ENCODE measurements around the gene CCDC134. TPM values are rescaled to one million over a fixed set of nuclear protein-coding genes. Genes with fewer than 3 reads are reported as not detected.

CCDC134 gene
- polyA plus RNA-seq, 1 of the 3 experiments (the other 2 are of a cell fraction): 2.0 TPM

DNA sequence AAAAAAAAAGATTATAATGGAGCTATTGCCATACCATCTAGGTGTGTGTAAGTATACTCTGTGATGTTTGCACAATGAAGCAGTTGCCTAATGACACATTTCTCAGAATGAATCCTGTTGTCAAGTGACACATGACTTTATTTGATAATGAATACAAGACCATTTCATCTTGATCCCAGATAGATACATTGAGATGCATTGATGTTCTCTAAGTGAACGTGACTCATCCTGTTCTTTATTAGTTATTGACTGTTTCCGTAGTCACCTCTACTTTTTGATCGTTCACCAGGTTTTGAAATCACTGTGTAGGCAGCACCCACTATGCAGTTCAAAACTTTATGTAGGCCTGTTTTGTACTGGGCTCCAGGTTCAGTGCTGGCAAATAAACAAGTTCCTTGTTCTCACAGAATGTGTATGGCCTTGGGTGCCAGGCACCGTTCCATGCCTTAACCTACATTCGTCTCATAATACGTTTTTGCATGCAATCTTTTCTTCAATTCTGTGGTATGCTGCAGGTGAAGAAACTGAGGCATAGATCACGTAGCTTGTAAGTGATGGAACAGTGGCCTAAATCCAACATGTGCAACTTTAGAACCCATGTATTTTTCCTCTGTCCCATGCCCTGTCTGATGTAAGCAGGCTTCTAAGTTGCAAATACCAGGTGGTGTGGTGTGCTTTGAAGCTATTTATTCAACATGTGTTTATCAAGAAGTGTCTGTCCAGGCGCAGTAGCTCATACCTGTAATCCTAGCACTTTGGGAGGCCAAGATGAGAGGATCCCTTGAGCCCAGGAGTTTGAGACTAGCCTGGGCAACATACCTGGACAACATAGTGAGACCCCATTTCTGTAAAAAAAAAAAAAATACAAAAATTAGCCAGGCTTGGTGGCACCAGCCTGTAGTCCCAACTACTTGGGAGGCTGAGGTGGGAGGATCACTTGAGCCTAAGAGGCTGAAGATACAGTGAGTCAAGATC lies 42.8 kb downstream of the CCDC134 start:
- WGBS (ENCODE audit: low lambda C conversion rate): 96% methylated on average over 8 of the region's 8 CpGs
- H3K4me3 ChIP-seq (ENCODE audit: low read depth in 2 of 2, low read length in 1 of 2): no peak overlapping the region

GRCh38 chr22:41844036-41844435 lies 43.6 kb downstream of the CCDC134 start:
- Histone ChIP-seq H3K4me2 (no peak overlapping the region), H2AFZ (ENCODE audit: low read depth) (no peak overlapping the region), H3K79me2 (ENCODE audit: insufficient read depth) (no peaks in the 10 kb centered on the region), H3K36me3 (replicated peaks in 1 of 2; ENCODE audit: control insufficient read depth in 1 of 2, insufficient read depth in 2 of 2, low read length in 1 of 2) (no peaks in the 10 kb centered on the region), H3K9me3 (no peaks in the 10 kb centered on the region), H3K4me1 (ENCODE audit: control insufficient read depth in 1 of 2, insufficient read depth in 2 of 2, low read depth in 1 of 2, low read length in 1 of 2) (peaks cover 0 to 3% of the 10 kb centered on the region in 2 experiments; a peak in 1 of 4 replicates), H3K4me3 (ENCODE audit: low read depth in 2 of 2, low read length in 1 of 2) (no peak overlapping the region), H3F3A (replicated peaks; ENCODE audit: insufficient read depth) (no peaks in the 10 kb centered on the region), H3K9ac (no peak overlapping the region), H3K27me3 (ENCODE audit: insufficient read depth) (no peaks in the 10 kb centered on the region), H3K9me2 (no peaks in the 10 kb centered on the region), H4K20me1 (ENCODE audit: insufficient read depth) (no peaks in the 10 kb centered on the region), H3K27ac (ENCODE audit: low read depth in 2 of 2, low read length in 1 of 2) (no peak overlapping the region)
- ChIA-PET POLR2A (no interaction called here), CTCF (no interaction called here)
- no peak for TF ChIP-seq NFIC (IDR thresholded peaks at IDR 0.05; ENCODE audit: borderline replicate concordance)
- TF ChIP-seq IRF3 (IDR thresholded peaks at IDR 0.05; ENCODE audit: low read depth, low read length): no peak
- TF ChIP-seq FOSL2 (IDR thresholded peaks at IDR 0.05; ENCODE audit: borderline replicate concordance, low read depth): no peak
- no peak for TF ChIP-seq NRF1 (IDR thresholded peaks at IDR 0.05; ENCODE audit: low read depth, low read length)
- TF ChIP-seq TCF12 (IDR thresholded peaks at IDR 0.05): no peak
- no peak for TF ChIP-seq TAF1 (IDR thresholded peaks at IDR 0.05; ENCODE audit: borderline replicate concordance, low read depth, low read length)
- TF ChIP-seq MEF2A (IDR thresholded peaks at IDR 0.05; ENCODE audit: borderline replicate concordance, low read depth): no peak
- no peak for TF ChIP-seq JUND (IDR thresholded peaks at IDR 0.05)
- TF ChIP-seq, protein P1, sequence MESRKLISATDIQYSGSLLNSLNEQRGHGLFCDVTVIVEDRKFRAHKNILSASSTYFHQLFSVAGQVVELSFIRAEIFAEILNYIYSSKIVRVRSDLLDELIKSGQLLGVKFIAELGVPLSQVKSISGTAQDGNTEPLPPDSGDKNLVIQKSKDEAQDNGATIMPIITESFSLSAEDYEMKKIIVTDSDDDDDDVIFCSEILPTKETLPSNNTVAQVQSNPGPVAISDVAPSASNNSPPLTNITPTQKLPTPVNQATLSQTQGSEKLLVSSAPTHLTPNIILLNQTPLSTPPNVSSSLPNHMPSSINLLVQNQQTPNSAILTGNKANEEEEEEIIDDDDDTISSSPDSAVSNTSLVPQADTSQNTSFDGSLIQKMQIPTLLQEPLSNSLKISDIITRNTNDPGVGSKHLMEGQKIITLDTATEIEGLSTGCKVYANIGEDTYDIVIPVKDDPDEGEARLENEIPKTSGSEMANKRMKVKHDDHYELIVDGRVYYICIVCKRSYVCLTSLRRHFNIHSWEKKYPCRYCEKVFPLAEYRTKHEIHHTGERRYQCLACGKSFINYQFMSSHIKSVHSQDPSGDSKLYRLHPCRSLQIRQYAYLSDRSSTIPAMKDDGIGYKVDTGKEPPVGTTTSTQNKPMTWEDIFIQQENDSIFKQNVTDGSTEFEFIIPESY (IDR thresholded peaks at IDR 0.05; ENCODE audit: borderline replicate concordance, low read depth): no peak
- TF ChIP-seq YY1 (IDR thresholded peaks at IDR 0.05; ENCODE audit: low read depth): no peak
- no peak for TF ChIP-seq EP300 (IDR thresholded peaks at IDR 0.05; ENCODE audit: borderline replicate concordance in 1 of 2, low read depth in 1 of 2, low read length in 1 of 2)
- no peak for TF ChIP-seq CHD2 (IDR thresholded peaks at IDR 0.05; ENCODE audit: low read length, partially characterized antibody)
- no peak for DNase-seq
- WGBS (ENCODE audit: low lambda C conversion rate): 94% methylated on average over 1 of the region's 1 CpG

More for the DNA sequence above, 42.8 kb downstream of the CCDC134 start:
- H4K20me1 ChIP-seq (ENCODE audit: insufficient read depth): no peaks in the 10 kb centered on the region
- no peak overlapping the region for H2AFZ ChIP-seq (ENCODE audit: low read depth)
- H3K79me2 ChIP-seq (ENCODE audit: insufficient read depth): no peaks in the 10 kb centered on the region
- H3K9me2 ChIP-seq: no peaks in the 10 kb centered on the region
- H3K27me3 ChIP-seq (ENCODE audit: insufficient read depth): no peaks in the 10 kb centered on the region
- TF ChIP-seq SMC3 (IDR thresholded peaks at IDR 0.05; ENCODE audit: low read depth, low read length) (no peak), JUND (IDR thresholded peaks at IDR 0.05) (no peak), FOXJ3 (CRISPR knock-in tag; IDR thresholded peaks at IDR 0.05) (no peak), MXI1 (IDR thresholded peaks at IDR 0.05; ENCODE audit: low read depth, low read length) (no peak), MAX (IDR thresholded peaks at IDR 0.05; ENCODE audit: low read depth) (no peak), NFIC (IDR thresholded peaks at IDR 0.05; ENCODE audit: borderline replicate concordance) (no peak)
- no peak overlapping the region for H3K27ac ChIP-seq (ENCODE audit: low read depth in 2 of 2, low read length in 1 of 2)
- no peak for DNase-seq
- H3K4me1 ChIP-seq (ENCODE audit: control insufficient read depth in 1 of 2, insufficient read depth in 2 of 2, low read depth in 1 of 2, low read length in 1 of 2): peaks cover 0 to 3% of the 10 kb centered on the region in 2 experiments; a peak in 1 of 4 replicates
- H3K4me2 ChIP-seq: no peak overlapping the region
- POLR2A ChIA-PET: no interaction called here
- CTCF ChIA-PET: interaction anchor here (1.4 kb wide), 1 partner anchor 146 kb away, joined by 4 read pairs; no protein-coding TSS in a partner anchor
- H3K9ac ChIP-seq: no peak overlapping the region
- H3F3A ChIP-seq (replicated peaks; ENCODE audit: insufficient read depth): no peaks in the 10 kb centered on the region
- no peaks in the 10 kb centered on the region for H3K9me3 ChIP-seq
- no peaks in the 10 kb centered on the region for H3K36me3 ChIP-seq (replicated peaks in 1 of 2; ENCODE audit: control insufficient read depth in 1 of 2, insufficient read depth in 2 of 2, low read length in 1 of 2)
